Panc1 (cell line): ENCODE measurements around the gene ADGRF5.

ENCODE experiments used
- CTCF ChIP-seq: fragments of 450-650 bp; IDR thresholded peaks from 2 replicates; pipeline ENCODE4 v1.5.1; 2017; ENCODE audit warnings: mild to moderate bottlenecking
- POLR2AphosphoS5 ChIP-seq: IDR thresholded peaks from 2 replicates; pipeline ENCODE4 v1.6.1; 2012; ENCODE audit warnings: mild to moderate bottlenecking, low read depth, low read length, moderate library complexity
- SIN3A ChIP-seq: IDR thresholded peaks from 2 replicates; pipeline ENCODE4 v1.6.1; 2012; ENCODE audit warnings: low read depth, mild to moderate bottlenecking, low read length, moderate library complexity, borderline replicate concordance; ENCODE audit not compliant: insufficient read depth
- TCF7L2 ChIP-seq: IDR thresholded peaks from 2 replicates; pipeline ENCODE4 v1.6.1; 2011; ENCODE audit warnings: mild to moderate bottlenecking, low read depth, low read length, inconsistent platforms

GRCh38 chr6:46899659-46900058, 22.1 kb downstream of the ADGRF5 start:
- TF ChIP-seq POLR2AphosphoS5 (no peak), CTCF (no peak), SIN3A (no peak), TCF7L2 (no peak)
